ENCODE measurements around the gene HOXD11. TPM values are rescaled to one million over a fixed set of nuclear protein-coding genes. Genes with fewer than 3 reads are reported as not detected.

Gene HOXD11
- total RNA-seq, 2 experiments from 2014 or later = not detected

DNA sequence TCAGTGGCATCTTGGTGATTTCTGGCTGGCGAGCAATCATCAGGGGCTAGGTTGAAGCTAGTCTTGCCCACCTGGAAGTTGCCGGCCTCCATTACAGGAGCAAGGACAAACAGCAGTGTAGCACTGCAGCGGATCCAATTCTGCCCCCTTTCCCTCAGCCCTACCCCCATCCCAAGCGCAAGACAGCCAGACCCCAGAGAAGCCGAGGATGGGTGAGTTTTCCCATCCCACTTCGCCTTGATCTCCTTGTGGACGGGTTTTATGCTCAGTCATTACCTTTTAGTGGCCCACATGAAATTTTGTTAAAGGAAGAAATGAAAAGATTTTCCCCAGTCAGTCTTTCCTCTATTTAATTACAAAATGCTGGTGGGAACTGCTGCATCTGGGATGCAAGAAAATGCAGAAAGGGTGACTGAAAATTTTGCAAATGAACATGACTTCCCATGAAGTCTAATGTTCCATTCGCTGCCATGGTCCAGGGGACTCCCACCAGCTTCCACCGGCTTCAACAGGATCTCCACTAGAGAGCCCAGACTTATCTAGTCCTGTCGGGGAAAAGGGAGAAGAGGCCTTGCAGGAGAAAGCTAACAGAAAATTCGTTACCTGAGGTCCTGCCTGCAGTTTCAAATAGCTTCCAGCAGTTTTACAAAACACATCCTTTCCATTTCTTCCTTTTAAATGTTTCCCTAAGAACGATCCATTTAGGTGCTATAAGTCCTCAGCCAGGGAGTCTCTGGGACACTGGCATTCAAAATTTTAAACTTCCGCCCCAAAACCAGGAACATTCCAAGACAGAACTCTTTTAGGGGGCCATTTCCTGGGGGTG, 13.5 kb downstream of the HOXD11 start:
- no peak overlapping the region for H3K27ac ChIP-seq (ENCODE audit: low read depth, low read length, poor library complexity, severe bottlenecking)
- H3K9me3 ChIP-seq (ENCODE audit: low read length) = no peaks in the 10 kb centered on the region
- CTCF ChIA-PET (ENCODE audit: unreplicated experiment) = no interaction called here
- H3K36me3 ChIP-seq (ENCODE audit: insufficient read depth, low read length) = no peaks in the 10 kb centered on the region
- H4K20me1 ChIP-seq (ENCODE audit: insufficient read depth, low read length) = no peaks in the 10 kb centered on the region
- H3K9me2 ChIP-seq (ENCODE audit: insufficient read depth, low read length) = no peaks in the 10 kb centered on the region
- no peak overlapping the region for H2AFZ ChIP-seq (ENCODE audit: low read length)
- H3K79me2 ChIP-seq (ENCODE audit: insufficient read depth, low read depth, low read length) = no peaks in the 10 kb centered on the region
- POLR2A ChIA-PET = interaction anchor here (0.6 kb wide), 1 partner anchor 762 kb away, joined by 3 read pairs; no protein-coding TSS in a partner anchor
- H3K4me1 ChIP-seq (ENCODE audit: insufficient read depth, low read length, poor library complexity, severe bottlenecking) = no peaks in the 10 kb centered on the region
- H3K4me3 ChIP-seq (ENCODE audit: low read depth, low read length, poor library complexity, severe bottlenecking) = no peak overlapping the region
- intact Hi-C loops (cut with micrococcal nuclease; ENCODE audit: unreplicated experiment) = no loop called here
- no peak overlapping the region for H3K4me2 ChIP-seq (ENCODE audit: low read length)
- DNase-seq (ENCODE audit: low spot score) = no peak
- BruUV-seq (replicated peaks) = no TSS peak
- TF ChIP-seq, protein P1, sequence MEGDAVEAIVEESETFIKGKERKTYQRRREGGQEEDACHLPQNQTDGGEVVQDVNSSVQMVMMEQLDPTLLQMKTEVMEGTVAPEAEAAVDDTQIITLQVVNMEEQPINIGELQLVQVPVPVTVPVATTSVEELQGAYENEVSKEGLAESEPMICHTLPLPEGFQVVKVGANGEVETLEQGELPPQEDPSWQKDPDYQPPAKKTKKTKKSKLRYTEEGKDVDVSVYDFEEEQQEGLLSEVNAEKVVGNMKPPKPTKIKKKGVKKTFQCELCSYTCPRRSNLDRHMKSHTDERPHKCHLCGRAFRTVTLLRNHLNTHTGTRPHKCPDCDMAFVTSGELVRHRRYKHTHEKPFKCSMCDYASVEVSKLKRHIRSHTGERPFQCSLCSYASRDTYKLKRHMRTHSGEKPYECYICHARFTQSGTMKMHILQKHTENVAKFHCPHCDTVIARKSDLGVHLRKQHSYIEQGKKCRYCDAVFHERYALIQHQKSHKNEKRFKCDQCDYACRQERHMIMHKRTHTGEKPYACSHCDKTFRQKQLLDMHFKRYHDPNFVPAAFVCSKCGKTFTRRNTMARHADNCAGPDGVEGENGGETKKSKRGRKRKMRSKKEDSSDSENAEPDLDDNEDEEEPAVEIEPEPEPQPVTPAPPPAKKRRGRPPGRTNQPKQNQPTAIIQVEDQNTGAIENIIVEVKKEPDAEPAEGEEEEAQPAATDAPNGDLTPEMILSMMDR (conservative IDR thresholded peaks at IDR 0.05; ENCODE audit: low read length) = no peak
- no peak for TF ChIP-seq EZH2phosphoT487 (IDR thresholded peaks at IDR 0.05; ENCODE audit: borderline replicate concordance, low read depth, low read length)

DNA sequence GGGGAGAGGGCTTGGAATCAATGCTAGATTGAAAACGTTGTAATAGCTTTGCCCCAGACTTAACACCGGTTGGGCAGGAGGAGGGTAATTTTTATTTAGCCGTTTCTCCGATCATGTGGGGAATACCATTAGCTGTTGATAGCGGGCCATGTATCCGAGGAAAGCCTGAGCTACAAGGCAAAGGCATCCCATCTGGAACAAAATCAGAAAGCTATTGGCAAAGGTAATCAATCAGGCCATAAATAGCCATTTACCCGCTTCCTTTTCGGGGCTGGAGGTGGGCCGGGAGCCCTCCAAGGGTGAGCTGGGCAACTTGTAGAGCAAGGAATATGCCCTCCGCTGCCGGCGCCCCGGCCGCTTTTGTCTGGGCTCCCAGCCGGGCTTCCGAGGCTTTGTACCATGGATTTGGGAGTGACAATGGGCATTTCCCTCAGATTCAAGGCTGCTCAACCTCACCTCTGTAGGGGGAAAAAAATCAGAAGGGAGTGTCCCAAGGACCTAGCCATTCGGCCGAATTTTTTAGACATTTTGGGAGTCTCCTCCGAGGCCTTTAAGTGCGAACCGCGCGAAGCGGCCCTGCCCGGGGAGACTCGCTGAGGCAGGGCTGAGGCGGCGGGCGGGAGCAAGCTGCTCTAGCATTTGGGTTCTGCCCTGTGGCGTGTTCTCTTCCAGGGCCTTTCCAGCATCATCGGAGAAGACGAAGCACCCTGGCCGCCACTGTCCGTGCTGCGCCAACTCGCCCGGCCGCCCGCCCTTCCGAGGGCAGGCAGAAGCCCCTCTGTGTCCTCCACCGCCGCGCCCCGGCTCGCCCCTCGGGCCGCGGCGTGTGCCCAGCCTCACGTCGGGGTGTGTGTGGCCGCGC, 14.3 kb downstream of the HOXD11 start:
- no peak for TF ChIP-seq EZH2phosphoT487 (IDR thresholded peaks at IDR 0.05; ENCODE audit: borderline replicate concordance, low read depth, low read length)
- TF ChIP-seq, protein P1 (conservative IDR thresholded peaks at IDR 0.05; ENCODE audit: low read length) = no peak
- H3K27ac ChIP-seq (ENCODE audit: low read depth, low read length, poor library complexity, severe bottlenecking) = no peak overlapping the region
- no TSS peak for BruUV-seq (replicated peaks)
- CTCF ChIA-PET (ENCODE audit: unreplicated experiment) = no interaction called here
- H4K20me1 ChIP-seq (ENCODE audit: insufficient read depth, low read length) = no peaks in the 10 kb centered on the region
- no peaks in the 10 kb centered on the region for H3K4me1 ChIP-seq (ENCODE audit: insufficient read depth, low read length, poor library complexity, severe bottlenecking)
- no peak overlapping the region for H3K4me3 ChIP-seq (ENCODE audit: low read depth, low read length, poor library complexity, severe bottlenecking)
- DNase-seq (ENCODE audit: low spot score) = no peak
- intact Hi-C loops (cut with micrococcal nuclease; ENCODE audit: unreplicated experiment) = no loop called here
- no peak overlapping the region for H2AFZ ChIP-seq (ENCODE audit: low read length)
- H3K9me3 ChIP-seq (ENCODE audit: low read length) = no peaks in the 10 kb centered on the region
- H3K79me2 ChIP-seq (ENCODE audit: insufficient read depth, low read depth, low read length) = no peaks in the 10 kb centered on the region
- no peak overlapping the region for H3K4me2 ChIP-seq (ENCODE audit: low read length)
- POLR2A ChIA-PET = no interaction called here
- H3K36me3 ChIP-seq (ENCODE audit: insufficient read depth, low read length) = no peaks in the 10 kb centered on the region
- H3K9me2 ChIP-seq (ENCODE audit: insufficient read depth, low read length) = no peaks in the 10 kb centered on the region
